Measurements from ENCODE around the gene ATP6V1C2. TPM values are rescaled to one million over a fixed set of nuclear protein-coding genes. Genes with fewer than 3 reads are reported as not detected.
A peak's percentile ranks its signal among the peaks of the same experiment; 100 is the strongest.
"Not testable (repeated sequence)": the region's sequence is repeated elsewhere in the genome, so short reads cannot be mapped to it uniquely, and the experiment has no call there.

ATP6V1C2 gene
- total RNA-seq, 2 donors from 2014 or later, result 0.12 to 0.44 TPM

- no peak for DNase-seq (ENCODE audit: low spot score)
- Histone ChIP-seq H3K4me1 (peaks cover 0 to 27% of the 10 kb centered on the region in 2 donors), H3K36me3 (peaks cover 9% of the 10 kb centered on the region), H3K27me3 (no peaks in the 10 kb centered on the region), H3K4me3 (no peak overlapping the region), H3K9me3 (no peaks in the 10 kb centered on the region), H3K27ac (no peak overlapping the region)
- TF ChIP-seq CTCF (IDR thresholded peaks at IDR 0.05), result no peak
These were observed 85.1 kb downstream of the ATP6V1C2 start for GRCh38 chr2:10806543-10806942.

GRCh38 chr2:10810202-10811161, 89.1 kb downstream of the ATP6V1C2 start:
- H3K4me1 ChIP-seq, result peaks cover 0 to 23% of the 10 kb centered on the region in 2 donors

GRCh38 chr2:10811517-10811916, 90.1 kb downstream of the ATP6V1C2 start:
- Histone ChIP-seq H3K27ac (peak overlapping the region; percentile 83 to 95), H3K36me3 (no peaks in the 10 kb centered on the region), H3K9me3 (no peaks in the 10 kb centered on the region), H3K4me1 (peaks cover 0 to 23% of the 10 kb centered on the region in 2 donors), H3K27me3 (no peaks in the 10 kb centered on the region), H3K4me3 (peak overlapping the region; percentile 89 to 96)
- DNase-seq (ENCODE audit: low spot score), result no peak
- no peak for TF ChIP-seq CTCF (IDR thresholded peaks at IDR 0.05)

More at GRCh38 chr2:10810202-10811161, 89.1 kb downstream of the ATP6V1C2 start:
- no peak for TF ChIP-seq CTCF (IDR thresholded peaks at IDR 0.05)
- Histone ChIP-seq H3K27me3 (no peaks in the 10 kb centered on the region), H3K4me3 (peak overlapping the region in 1 of 2 donors; percentile 96), H3K9me3 (no peaks in the 10 kb centered on the region), H3K36me3 (no peaks in the 10 kb centered on the region), H3K27ac (peak overlapping the region; percentile 36 to 83)
- DNase-seq (ENCODE audit: low spot score), result no peak

- H3K9me3 ChIP-seq, result no peaks in the 10 kb centered on the region
- H3K4me3 ChIP-seq, result peak within 1 kb of the TSS; percentile 89 to 96
- TF ChIP-seq CTCF (IDR thresholded peaks at IDR 0.05), result peak in 1 of 2 donors; percentile 25
- H3K4me1 ChIP-seq, result peaks cover 0 to 23% of the 10 kb centered on the region in 2 donors
- DNase-seq (ENCODE audit: low spot score), result peak; percentile 97
- peak within 1 kb of the TSS; percentile 83 to 95 for H3K27ac ChIP-seq
- no peaks in the 10 kb centered on the region for H3K27me3 ChIP-seq
- H3K36me3 ChIP-seq, result no peaks in the 10 kb centered on the region
These were observed 91.1 kb downstream of the ATP6V1C2 start, which contains the start of gene PDIA6 for GRCh38 chr2:10812362-10813162. PDIA6 (minus strand) TSS chr2:10812785; CDS start chr2:10812696, 89 bp downstream.

GRCh38 chr2:10813163-10814138, 92.0 kb downstream of the ATP6V1C2 start:
- peak overlapping the region; percentile 89 to 96 for H3K4me3 ChIP-seq
- H3K27ac ChIP-seq, result peak overlapping the region; percentile 83 to 95
- DNase-seq (ENCODE audit: low spot score); H3K9me3 ChIP-seq; H3K36me3 ChIP-seq; H3K27me3 ChIP-seq: not testable (repeated sequence)
- H3K4me1 ChIP-seq, result peaks cover 0 to 23% of the 10 kb centered on the region in 2 donors
